ENCODE measurements around the gene EFCAB14.
"Not testable (repeated sequence)": the region's sequence is repeated elsewhere in the genome, so short reads cannot be mapped to it uniquely, and the experiment has no call there.

- not testable (repeated sequence) for TF ChIP-seq POLR2AphosphoS5 (IDR thresholded peaks at IDR 0.05; ENCODE audit: borderline replicate concordance, low read depth, low read length); EZH2 (IDR thresholded peaks at IDR 0.05)
These were observed 67.8 kb downstream of the EFCAB14 start for GRCh38 chr1:46651152-46651551.

Measured in SK-N-MC (cell line).